ENCODE data around the gene ADAT1.

The ADAT1 gene

GRCh38 chr16:75648265-75649076 lies 25.4 kb upstream of the ADAT1 start:
- TF ChIP-seq, protein P1, sequence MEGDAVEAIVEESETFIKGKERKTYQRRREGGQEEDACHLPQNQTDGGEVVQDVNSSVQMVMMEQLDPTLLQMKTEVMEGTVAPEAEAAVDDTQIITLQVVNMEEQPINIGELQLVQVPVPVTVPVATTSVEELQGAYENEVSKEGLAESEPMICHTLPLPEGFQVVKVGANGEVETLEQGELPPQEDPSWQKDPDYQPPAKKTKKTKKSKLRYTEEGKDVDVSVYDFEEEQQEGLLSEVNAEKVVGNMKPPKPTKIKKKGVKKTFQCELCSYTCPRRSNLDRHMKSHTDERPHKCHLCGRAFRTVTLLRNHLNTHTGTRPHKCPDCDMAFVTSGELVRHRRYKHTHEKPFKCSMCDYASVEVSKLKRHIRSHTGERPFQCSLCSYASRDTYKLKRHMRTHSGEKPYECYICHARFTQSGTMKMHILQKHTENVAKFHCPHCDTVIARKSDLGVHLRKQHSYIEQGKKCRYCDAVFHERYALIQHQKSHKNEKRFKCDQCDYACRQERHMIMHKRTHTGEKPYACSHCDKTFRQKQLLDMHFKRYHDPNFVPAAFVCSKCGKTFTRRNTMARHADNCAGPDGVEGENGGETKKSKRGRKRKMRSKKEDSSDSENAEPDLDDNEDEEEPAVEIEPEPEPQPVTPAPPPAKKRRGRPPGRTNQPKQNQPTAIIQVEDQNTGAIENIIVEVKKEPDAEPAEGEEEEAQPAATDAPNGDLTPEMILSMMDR (IDR thresholded peaks at IDR 0.05; ENCODE audit: low read length, missing control alignments) = no peak
- DNase-seq (ENCODE audit: low read depth) = peak; percentile 75
- peak overlapping the region; percentile 96 for H3K4me3 ChIP-seq (replicated peaks; ENCODE audit: low read depth, low read length)

DNA sequence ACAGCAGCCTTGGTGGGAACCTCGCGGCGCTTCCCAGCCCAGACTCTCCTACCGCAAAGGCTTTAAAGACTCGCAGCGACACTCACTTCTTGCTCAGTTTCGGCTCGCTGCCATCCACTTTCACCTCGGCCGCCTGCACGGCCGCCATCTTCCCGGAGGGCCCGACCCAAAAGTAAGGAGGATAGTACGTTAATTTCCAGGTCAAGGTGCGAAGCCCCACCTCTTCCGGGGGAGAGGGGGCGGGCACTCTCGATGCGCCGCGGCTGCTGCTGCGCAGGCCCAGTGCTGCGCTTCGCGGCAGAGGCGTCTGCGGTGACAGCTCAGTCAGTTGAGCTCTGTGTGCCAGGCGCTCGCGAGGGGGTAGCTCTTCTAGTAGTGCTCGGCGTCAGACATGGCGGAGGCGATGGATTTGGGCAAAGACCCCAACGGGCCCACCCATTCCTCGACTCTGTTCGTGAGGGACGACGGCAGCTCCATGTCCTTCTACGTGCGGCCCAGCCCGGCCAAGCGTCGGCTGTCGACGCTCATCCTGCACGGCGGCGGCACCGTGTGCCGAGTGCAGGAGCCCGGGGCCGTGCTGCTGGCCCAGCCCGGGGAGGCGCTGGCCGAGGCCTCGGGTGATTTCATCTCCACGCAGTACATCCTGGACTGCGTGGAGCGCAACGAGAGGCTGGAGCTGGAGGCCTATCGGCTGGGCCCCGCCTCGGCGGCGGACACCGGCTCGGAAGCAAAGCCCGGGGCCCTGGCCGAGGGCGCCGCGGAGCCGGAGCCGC lies 24.6 kb upstream of the ADAT1 start, which contains the start of the genes KARS1 and TERF2IP:
KARS1 (minus strand) TSS at position 174 of the 773 bp plus-strand sequence; CDS start at position 148, 26 bp downstream.
TERF2IP (plus strand) TSS at position 282 of the 773 bp plus-strand sequence; CDS start at position 392, 110 bp downstream.
- TF ChIP-seq, protein P1 (IDR thresholded peaks at IDR 0.05; ENCODE audit: low read length, missing control alignments) = no peak
- DNase-seq (ENCODE audit: low read depth) = peak; percentile 92
- H3K4me3 ChIP-seq (replicated peaks; ENCODE audit: low read depth, low read length) = peak within 1 kb of the TSS; percentile 96

GRCh38 chr16:75647112-75647491 lies 24.0 kb upstream of the ADAT1 start:
- H3K4me3 ChIP-seq (replicated peaks; ENCODE audit: low read depth, low read length) = peak overlapping the region; percentile 96
- TF ChIP-seq, protein P1 (IDR thresholded peaks at IDR 0.05; ENCODE audit: low read length, missing control alignments) = no peak
- no peak for DNase-seq (ENCODE audit: low read depth)

DNA sequence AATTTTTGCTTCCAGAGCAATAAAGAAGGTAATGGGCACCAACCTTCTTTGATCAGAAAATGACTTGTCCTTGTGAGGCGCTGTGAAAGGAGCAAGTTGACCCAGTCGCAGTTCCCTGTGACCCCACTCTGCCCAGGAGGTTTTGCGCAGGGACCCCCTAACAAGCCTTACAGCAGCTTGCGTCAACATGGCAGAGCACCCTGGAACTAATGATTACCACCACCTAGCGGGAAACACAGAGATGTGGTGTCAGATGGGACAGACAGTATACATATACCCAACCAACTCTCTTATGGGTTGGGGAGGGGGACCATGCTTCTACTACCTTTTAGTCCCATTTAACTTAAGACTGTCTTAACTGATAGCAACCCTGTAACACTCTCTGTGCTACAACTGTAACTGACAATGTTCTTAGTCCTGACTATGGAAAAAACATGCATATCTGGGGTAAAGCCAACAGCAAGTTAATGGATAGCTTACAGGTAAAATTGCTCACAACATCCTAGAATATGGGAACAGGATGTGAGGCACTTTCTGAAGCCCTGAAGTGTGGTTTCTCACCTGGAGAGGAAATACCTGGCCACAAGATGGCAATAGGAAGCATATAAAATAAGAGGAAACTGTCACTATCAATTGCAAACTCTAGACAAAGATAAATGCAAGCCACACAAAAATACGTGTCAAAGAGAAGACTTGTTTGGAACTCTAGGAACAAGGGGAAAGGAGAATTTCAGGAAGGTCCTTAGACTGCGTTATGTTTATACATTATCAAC lies 21.3 kb upstream of the ADAT1 start:
- no peak overlapping the region for H3K4me3 ChIP-seq (replicated peaks; ENCODE audit: low read depth, low read length)
- no peak for DNase-seq (ENCODE audit: low read depth)
- TF ChIP-seq, protein P1 (IDR thresholded peaks at IDR 0.05; ENCODE audit: low read length, missing control alignments) = no peak

GRCh38 chr16:75640598-75640997 lies 17.5 kb upstream of the ADAT1 start:
- TF ChIP-seq, protein P1 (IDR thresholded peaks at IDR 0.05; ENCODE audit: low read length, missing control alignments) = no peak
- DNase-seq (ENCODE audit: low read depth) = no peak
- no peak overlapping the region for H3K4me3 ChIP-seq (replicated peaks; ENCODE audit: low read depth, low read length)

- TF ChIP-seq, protein P1 (IDR thresholded peaks at IDR 0.05; ENCODE audit: low read length, missing control alignments) = no peak
- no peak for DNase-seq (ENCODE audit: low read depth)
- no peak overlapping the region for H3K4me3 ChIP-seq (replicated peaks; ENCODE audit: low read depth, low read length)
Measured at GRCh38 chr16:75635036-75635435, 12.0 kb upstream of the ADAT1 start.

Measured in fibroblast of pulmonary artery (primary cell).